ENCODE data around the gene HMX1. TPM values are rescaled to one million over a fixed set of nuclear protein-coding genes. Genes with fewer than 3 reads are reported as not detected.

HMX1 gene
- total RNA-seq, 5 donors from 2014 or later (not counting 1 experiment from before 2014, with no cell fraction given), result not detected

DNA sequence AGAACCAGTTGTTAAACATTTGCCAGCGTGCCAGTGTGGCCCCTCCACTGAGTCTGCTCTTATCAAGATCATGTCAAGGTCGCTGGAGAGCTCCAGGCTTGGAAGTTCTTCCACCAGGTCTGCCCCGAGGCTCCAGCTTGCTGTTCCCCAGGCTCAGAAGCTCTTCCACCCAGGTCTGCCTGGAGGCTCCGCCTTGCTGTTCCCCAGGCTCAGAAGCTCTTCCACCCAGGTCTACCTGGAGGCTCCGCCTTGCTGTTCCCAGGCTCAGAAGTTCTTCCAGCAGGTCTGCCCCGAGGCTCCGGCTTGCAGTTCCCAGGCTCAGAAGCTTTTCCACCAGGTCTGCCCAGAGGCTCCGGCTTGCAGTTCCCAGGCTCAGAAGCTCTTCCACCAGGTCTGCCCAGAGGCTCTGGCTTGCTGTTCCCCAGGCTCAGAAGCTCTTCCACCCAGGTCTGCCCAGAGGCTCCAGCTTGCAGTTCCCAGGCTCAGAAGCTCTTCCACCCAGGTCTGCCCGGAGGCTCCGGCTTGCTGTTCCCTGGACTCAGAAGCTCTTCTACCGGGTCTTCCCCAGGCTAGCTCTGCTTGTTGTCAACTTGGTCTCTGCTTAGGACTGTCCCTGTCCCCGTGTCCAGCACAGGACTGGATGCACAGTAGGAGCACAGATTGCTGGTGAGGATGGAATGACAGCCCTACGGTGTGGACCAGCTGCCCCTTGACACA lies 54.4 kb downstream of the HMX1 start:
- Mint-ChIP-seq H3K27me3 (peaks cover 15 to 16% of the 10 kb centered on the region in 2 donors), H3K36me3 (no peaks in the 10 kb centered on the region), H3K4me3 (no peak overlapping the region), H3K27ac (no peak overlapping the region), H3K4me1 (no peaks in the 10 kb centered on the region), H3K9me3 (no peaks in the 10 kb centered on the region)
- no peaks in the 10 kb centered on the region for H3K36me3 ChIP-seq (ENCODE audit: control insufficient read depth in 2 of 2, extremely low read depth in 1 of 2, insufficient read depth in 1 of 2, low read length in 1 of 2)
- H3K9me3 ChIP-seq, result no peaks in the 10 kb centered on the region
- ATAC-seq (replicated peaks in 1 of 4) (no peak), DNase-seq (peak in 2 of 35 experiments; percentile 2 to 9)
- peaks cover 0 to 38% of the 10 kb centered on the region in 2 experiments for H3K27me3 ChIP-seq (replicated peaks in 1 of 2; ENCODE audit: control insufficient read depth in 2 of 2, extremely low read depth in 1 of 2, insufficient read depth in 2 of 2, low read length in 1 of 2)
- H3K4me3 ChIP-seq (ENCODE audit: control insufficient read depth in 1 of 2, extremely low read depth in 1 of 2, low read length in 1 of 2), result no peak overlapping the region
- ChIA-PET CTCF (interaction anchor here in 1 of 2 donors (0.8 kb wide), 1 partner anchor 21 kb away, joined by 5 read pairs; no protein-coding TSS in a partner anchor), POLR2A (no interaction called here)
- WGBS (ENCODE audit: insufficient coverage), result 74% methylated on average over 13 of the region's 13 CpGs
- no peak overlapping the region for H3K27ac ChIP-seq (ENCODE audit: low read length)
- no peaks in the 10 kb centered on the region for H3K4me1 ChIP-seq (ENCODE audit: control insufficient read depth in 1 of 2, extremely low read depth in 1 of 2, insufficient read depth in 2 of 2, low read length in 2 of 2)
